ENCODE measurements around the gene GRIK1. TPM values are rescaled to one million over a fixed set of nuclear protein-coding genes. Genes with fewer than 3 reads are reported as not detected.

GRIK1 gene
- total RNA-seq, 2 experiments from 2014 or later: not detected

DNA sequence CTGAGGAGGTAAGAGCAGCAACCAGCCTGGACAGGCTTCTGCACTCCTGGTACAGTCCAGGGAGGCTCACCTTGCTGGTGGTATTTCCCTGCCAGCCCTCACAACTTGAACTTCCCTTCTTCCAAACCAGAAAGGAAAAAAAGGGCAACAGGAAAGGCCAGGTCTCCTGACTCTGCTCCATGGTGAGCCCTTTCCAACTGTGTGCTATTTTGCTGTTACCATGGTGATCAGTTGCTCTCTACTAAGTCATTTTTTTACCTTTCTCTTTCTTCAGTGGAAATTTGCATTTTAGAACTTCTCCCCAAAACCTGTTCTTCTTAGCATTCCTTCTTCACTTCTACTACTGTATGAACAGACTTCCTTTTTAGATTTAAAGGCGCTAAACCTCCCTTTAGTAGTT lies 164.3 kb downstream of the GRIK1 start:
- Mint-ChIP-seq H3K9me3 (no peaks in the 10 kb centered on the region), H3K27ac (no peak overlapping the region), H3K4me1 (no peaks in the 10 kb centered on the region), H3K4me3 (no peak overlapping the region), H3K36me3 (no peaks in the 10 kb centered on the region), H3K27me3 (peaks cover 2% of the 10 kb centered on the region)
- no peak for ATAC-seq (ENCODE audit: low read depth)
- no peak for DNase-seq
- POLR2A ChIA-PET: no interaction called here

DNA sequence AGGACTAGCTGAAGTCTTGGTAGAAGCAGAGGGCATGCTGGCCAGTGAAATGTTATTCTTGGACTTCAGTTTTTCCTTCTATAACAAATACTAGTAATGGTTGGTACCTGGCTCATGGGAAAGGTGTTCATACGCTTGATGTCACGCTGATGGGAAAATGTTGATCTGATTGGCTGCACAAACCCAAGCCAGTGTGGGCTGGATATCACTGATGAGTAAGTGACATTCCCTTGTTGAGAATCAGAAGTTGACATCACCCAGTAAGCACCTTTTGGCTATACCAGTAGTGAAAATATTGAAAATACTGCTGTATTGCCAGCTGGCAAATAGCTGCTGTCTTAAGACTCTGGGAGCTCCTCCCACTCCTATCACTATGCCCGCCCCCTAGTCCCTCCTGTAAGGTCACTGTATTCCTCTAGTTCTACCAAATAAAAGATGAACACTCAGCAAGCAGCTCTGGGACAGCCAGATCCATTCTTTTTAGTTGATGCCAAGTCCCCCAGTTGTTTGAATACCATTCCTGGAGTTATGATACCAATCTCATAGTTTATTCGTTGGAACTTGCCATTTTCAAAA lies 168.2 kb downstream of the GRIK1 start:
- Mint-ChIP-seq H3K9me3 (no peaks in the 10 kb centered on the region), H3K4me1 (no peaks in the 10 kb centered on the region), H3K36me3 (no peaks in the 10 kb centered on the region), H3K27me3 (peaks cover 4% of the 10 kb centered on the region), H3K27ac (no peak overlapping the region), H3K4me3 (no peak overlapping the region)
- POLR2A ChIA-PET: no interaction called here
- DNase-seq: no peak
- ATAC-seq (ENCODE audit: low read depth): no peak

DNA sequence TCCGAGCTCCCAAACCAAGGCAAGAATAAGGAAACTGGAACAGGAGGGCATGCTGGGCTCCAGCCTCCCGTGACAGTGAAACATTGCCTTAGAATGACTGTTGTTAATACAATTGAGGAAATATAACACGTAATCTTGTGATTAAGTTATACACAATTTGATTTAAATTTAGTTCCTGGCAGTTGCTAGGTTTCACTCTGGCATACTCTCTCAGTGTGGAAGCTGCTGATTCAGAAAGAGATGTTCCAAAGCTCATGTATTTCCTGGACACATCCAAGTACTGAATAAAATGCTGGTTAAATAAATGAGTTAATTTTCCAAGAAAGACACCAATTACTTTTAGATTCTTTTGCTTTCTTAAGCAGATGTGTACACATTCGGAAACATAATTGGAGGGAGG lies 176.1 kb downstream of the GRIK1 start:
- H3K4me1 Mint-ChIP-seq: no peaks in the 10 kb centered on the region
- DNase-seq (no peak), ATAC-seq (ENCODE audit: low read depth) (no peak)
- no peak overlapping the region for H3K4me3 Mint-ChIP-seq
- POLR2A ChIA-PET: no interaction called here
- H3K9me3 Mint-ChIP-seq: no peaks in the 10 kb centered on the region
- no peaks in the 10 kb centered on the region for H3K36me3 Mint-ChIP-seq
- H3K27me3 Mint-ChIP-seq: peaks cover 12% of the 10 kb centered on the region
- no peak overlapping the region for H3K27ac Mint-ChIP-seq

DNA sequence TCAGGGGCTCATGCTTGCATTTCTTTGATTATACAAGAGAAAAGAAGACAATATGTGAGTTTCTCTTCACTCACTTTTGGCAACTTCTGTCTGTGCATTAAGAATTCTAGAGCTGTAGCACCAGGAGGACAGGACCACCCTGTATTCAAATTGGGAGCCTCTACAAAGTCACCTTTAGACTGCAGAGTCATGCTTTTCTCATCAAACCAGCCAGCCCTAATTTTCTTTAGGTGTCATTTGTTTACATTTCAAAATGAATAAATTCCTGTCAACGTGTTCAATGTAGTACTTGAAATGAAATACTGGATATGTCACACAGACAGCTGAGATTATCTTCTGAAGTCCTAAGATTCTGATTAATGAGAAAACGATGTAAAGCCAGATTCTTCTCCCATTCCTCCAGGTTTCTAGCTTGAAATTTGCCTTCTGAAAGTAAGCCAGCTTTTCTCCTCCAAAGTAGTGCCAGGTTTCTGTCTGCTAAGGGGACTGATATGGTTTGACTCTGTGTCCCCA lies 177.2 kb downstream of the GRIK1 start:
- no peak for ATAC-seq (ENCODE audit: low read depth)
- no peak for DNase-seq
- Mint-ChIP-seq H3K9me3 (no peaks in the 10 kb centered on the region), H3K4me1 (no peaks in the 10 kb centered on the region), H3K36me3 (no peaks in the 10 kb centered on the region), H3K4me3 (no peak overlapping the region), H3K27me3 (peaks cover 11% of the 10 kb centered on the region), H3K27ac (no peak overlapping the region)
- POLR2A ChIA-PET: no interaction called here

DNA sequence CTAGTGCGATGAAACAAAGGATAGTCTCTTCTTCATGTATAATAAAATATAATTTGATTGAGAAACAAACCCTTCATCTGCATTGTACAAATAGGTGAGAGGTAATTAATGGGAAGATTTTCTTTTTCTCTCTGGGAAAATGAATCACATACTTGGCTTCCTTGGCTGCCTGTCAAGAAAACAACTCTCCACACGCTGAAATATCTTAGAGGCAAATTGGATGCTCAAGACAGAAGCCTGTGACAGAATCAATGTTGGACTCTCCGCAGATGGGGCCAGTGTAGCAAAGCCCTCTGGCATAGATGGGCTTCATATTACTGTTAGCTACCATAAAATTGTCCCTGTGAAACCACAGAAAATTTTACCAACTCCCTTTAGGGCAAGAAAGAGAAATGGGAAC lies 186.6 kb downstream of the GRIK1 start:
- no peaks in the 10 kb centered on the region for H3K27me3 Mint-ChIP-seq

DNA sequence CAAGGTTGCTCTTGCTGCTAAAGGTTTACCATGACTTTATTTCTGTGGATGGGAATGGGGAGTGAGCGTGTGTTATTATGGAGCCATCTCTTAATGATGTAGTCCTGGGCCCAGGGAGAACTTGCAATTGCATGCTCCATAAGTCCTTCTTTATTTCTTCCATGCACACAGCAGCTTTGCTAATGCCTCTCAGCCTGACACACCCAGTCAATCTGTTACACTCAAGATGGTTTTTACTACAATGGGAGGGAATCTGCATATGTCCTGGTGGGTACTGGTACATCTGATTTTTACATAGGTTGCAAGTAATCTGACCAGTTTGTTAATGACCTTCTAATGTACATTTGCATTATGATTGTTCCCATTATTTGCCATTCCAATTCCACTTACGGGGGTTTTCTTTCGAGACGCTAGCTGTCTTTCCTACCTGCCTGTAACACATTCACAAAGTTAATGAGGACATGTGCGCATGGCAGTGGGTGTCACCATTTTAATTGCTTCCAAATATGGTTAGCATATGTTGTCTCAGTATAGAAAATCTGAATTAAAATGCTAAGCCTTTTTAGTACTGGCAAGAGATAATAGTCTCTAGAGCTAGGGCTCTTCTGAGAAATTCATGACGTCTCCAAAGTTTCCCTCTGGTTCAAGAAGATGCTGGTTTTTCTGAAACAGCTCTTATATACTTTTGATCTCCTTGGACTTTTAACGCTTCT lies 188.2 kb downstream of the GRIK1 start:
- POLR2A ChIA-PET: no interaction called here
- Mint-ChIP-seq H3K9me3 (no peaks in the 10 kb centered on the region), H3K27me3 (no peaks in the 10 kb centered on the region), H3K36me3 (no peaks in the 10 kb centered on the region), H3K27ac (no peak overlapping the region), H3K4me3 (no peak overlapping the region), H3K4me1 (no peaks in the 10 kb centered on the region)
- ATAC-seq (ENCODE audit: low read depth) (no peak), DNase-seq (no peak)

More for the DNA sequence above, 186.6 kb downstream of the GRIK1 start:
- Mint-ChIP-seq H3K4me1 (no peaks in the 10 kb centered on the region), H3K9me3 (no peaks in the 10 kb centered on the region), H3K4me3 (no peak overlapping the region), H3K36me3 (no peaks in the 10 kb centered on the region), H3K27ac (no peak overlapping the region)
- ATAC-seq (ENCODE audit: low read depth) (no peak), DNase-seq (no peak)
- POLR2A ChIA-PET: no interaction called here

DNA sequence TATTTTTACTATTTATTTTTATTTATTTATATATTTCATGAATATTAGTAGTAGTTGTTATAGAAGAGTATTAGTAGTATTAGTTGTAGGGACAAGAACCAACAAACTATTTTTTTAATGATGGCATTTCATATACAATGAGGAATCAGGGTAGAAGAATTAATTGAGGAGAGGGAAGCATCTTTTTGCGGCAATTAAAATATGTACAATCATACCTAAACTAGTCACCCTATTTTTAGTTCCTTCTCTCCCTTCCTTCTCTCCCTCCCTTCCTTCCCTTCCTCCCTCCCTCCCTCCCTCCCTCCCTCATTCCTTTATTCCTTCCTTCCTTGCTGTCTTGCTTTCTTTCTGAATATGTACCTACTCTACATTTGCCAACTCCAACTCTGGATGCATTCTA lies 189.8 kb downstream of the GRIK1 start:
- no peak overlapping the region for H3K27ac Mint-ChIP-seq
- no peaks in the 10 kb centered on the region for H3K27me3 Mint-ChIP-seq
- H3K36me3 Mint-ChIP-seq: no peaks in the 10 kb centered on the region
- H3K4me1 Mint-ChIP-seq: no peaks in the 10 kb centered on the region
- H3K4me3 Mint-ChIP-seq: no peak overlapping the region
- ATAC-seq (ENCODE audit: low read depth) (no peak), DNase-seq (no peak)
- POLR2A ChIA-PET: no interaction called here
- no peaks in the 10 kb centered on the region for H3K9me3 Mint-ChIP-seq

DNA sequence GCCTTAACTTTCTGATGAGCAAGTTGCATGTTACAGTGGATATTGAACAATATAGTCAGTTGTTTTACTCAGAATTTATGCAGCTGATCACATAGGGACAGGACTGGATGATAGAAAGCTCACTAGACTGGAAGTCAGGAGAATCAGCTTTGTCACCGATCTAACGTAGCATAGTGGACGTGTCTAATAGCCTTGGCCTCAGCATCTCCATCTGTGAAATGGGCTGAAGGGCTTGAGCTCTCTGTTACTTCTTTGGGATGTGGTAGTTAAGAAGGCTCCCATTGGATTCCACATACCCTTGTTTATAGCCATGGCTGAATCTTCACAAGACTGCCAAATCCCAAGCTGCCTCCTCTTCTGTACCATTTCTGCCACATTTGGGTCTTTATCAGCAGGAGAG lies 190.6 kb downstream of the GRIK1 start:
- ATAC-seq (ENCODE audit: low read depth) (no peak), DNase-seq (no peak)
- Mint-ChIP-seq H3K9me3 (no peaks in the 10 kb centered on the region), H3K27me3 (no peaks in the 10 kb centered on the region), H3K36me3 (no peaks in the 10 kb centered on the region), H3K27ac (no peak overlapping the region), H3K4me3 (no peak overlapping the region), H3K4me1 (no peaks in the 10 kb centered on the region)
- POLR2A ChIA-PET: no interaction called here

DNA sequence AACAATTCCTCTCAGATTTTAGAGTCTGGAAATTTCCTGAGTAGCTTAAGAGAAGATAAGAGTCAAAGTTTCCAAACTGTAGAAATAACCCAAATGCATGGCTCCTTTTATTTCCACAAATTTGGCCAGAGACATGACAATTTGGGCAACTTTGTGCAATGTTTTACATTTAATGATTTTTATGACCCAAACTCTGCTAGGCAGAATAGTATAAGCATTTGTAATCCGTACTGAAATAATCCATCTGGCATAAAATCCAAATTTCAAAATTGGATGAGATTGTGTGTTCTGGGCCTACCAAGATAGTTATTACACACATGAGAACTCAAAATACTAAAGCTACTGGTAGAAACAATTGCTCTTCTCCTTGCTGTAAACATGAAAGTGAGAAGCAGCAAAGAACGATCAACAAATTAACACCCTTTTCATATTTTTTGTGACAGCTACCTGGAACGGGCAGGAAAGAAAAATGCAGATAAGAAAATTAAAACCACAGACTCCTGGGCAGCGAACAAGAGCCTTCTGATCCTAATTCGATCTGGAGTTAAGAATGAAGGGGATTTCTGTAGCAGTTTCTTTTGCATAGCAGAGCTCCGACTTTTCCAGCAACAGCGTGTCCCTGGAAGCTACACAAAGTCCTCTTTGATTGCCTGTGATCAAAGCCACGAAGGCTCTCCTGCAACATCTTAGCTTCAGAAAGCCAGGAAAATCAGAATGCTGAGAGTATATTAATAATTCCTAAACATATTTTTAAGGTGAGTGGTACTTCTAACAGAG lies 191.2 kb downstream of the GRIK1 start:
- DNase-seq (no peak), ATAC-seq (ENCODE audit: low read depth) (no peak)
- Mint-ChIP-seq H3K9me3 (no peaks in the 10 kb centered on the region), H3K36me3 (no peaks in the 10 kb centered on the region), H3K4me3 (no peak overlapping the region), H3K4me1 (no peaks in the 10 kb centered on the region), H3K27me3 (no peaks in the 10 kb centered on the region), H3K27ac (no peak overlapping the region)
- POLR2A ChIA-PET: no interaction called here

DNA sequence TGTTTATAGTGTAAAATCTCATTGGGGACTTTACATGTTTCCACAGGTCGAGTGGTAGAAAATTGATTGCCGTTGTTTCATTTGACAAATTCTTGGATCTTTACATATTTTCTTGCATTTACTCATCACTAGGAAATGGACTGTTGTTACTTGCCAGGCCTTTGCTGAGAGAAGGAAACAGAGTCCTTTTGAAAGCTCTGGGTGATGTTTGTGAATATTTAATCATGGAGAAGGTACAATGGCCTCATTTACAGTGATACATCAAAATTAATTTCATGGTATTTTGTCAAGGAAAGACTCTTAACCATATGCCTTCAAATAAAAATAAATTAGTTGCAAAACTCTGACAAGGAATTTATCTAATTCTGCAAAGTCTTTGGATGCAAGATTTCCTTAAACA lies 198.0 kb downstream of the GRIK1 start:
- POLR2A ChIA-PET: no interaction called here
- DNase-seq: no peak
- Mint-ChIP-seq H3K9me3 (no peaks in the 10 kb centered on the region), H3K27me3 (peaks cover 9% of the 10 kb centered on the region), H3K4me1 (no peaks in the 10 kb centered on the region), H3K27ac (no peak overlapping the region), H3K4me3 (no peak overlapping the region), H3K36me3 (no peaks in the 10 kb centered on the region)
- no peak for ATAC-seq (ENCODE audit: low read depth)

DNA sequence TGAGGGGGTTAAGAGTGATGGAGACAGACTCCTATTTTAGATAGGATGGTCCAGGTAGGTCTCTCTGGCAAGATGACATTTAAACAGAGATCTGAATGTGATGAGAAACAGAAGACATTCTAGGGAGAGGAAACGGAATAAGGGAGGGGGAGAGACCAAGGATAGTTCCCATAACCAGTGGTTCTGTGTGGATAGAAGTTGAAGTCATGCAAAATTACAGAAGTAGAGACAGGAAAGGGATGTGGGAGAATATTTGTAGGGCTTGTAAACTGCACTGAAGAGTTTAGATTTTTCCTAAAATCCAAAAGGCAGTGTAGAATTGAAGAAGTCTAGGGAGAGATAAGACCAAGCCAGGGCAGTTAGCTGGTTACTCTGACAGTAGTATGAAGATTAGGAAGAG lies 200.6 kb downstream of the GRIK1 start:
- POLR2A ChIA-PET: no interaction called here
- no peaks in the 10 kb centered on the region for H3K36me3 Mint-ChIP-seq
- no peaks in the 10 kb centered on the region for H3K9me3 Mint-ChIP-seq
- ATAC-seq (ENCODE audit: low read depth) (no peak), DNase-seq (no peak)
- H3K4me3 Mint-ChIP-seq: no peak overlapping the region
- peaks cover 9% of the 10 kb centered on the region for H3K27me3 Mint-ChIP-seq
- no peak overlapping the region for H3K27ac Mint-ChIP-seq
- no peaks in the 10 kb centered on the region for H3K4me1 Mint-ChIP-seq

DNA sequence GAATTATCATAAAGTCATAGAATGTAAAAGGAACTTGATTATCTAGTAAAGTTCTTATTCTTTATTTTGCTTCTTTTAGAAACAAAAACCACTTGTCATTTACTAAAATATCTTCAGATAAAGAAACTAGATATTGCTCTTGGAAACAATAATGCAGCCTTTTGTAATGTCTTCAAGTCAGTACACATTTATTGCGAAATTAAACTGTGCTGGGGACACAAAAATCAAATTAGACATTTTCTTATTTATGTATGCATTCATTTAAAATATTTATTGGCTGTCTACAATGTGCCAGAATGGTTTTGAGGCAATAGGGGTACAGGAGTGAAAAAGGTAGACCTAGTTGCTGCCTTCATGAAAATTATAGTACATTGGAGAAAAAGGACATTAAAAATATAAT lies 201.1 kb downstream of the GRIK1 start:
- Mint-ChIP-seq H3K4me1 (no peaks in the 10 kb centered on the region), H3K4me3 (no peak overlapping the region), H3K36me3 (no peaks in the 10 kb centered on the region), H3K27me3 (peaks cover 9% of the 10 kb centered on the region), H3K27ac (no peak overlapping the region), H3K9me3 (no peaks in the 10 kb centered on the region)
- POLR2A ChIA-PET: no interaction called here
- ATAC-seq (ENCODE audit: low read depth): no peak
- DNase-seq: no peak

DNA sequence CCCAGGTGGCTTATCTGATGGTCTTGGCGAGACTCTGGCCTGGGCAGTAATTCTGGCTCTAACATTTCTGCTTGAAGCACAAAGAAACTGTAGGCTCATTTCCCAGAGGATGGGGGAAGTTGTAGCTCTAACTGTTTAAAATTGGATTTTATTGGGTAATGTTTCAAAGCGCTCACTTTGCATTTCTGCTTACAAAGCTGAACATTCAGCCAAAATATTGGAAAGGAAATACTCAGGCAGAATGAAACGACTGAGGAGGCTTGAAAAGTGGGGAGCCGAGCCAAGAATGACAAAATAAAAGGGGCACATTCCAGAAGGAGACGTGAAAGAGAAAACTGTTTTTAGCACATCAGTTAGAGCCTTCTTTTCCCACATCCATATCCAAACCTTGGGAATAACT lies 202.6 kb downstream of the GRIK1 start:
- Mint-ChIP-seq H3K4me3 (no peak overlapping the region), H3K27ac (no peak overlapping the region), H3K4me1 (no peaks in the 10 kb centered on the region), H3K36me3 (no peaks in the 10 kb centered on the region), H3K9me3 (no peaks in the 10 kb centered on the region), H3K27me3 (peaks cover 4% of the 10 kb centered on the region)
- no peak for ATAC-seq (ENCODE audit: low read depth)
- POLR2A ChIA-PET: no interaction called here
- DNase-seq: no peak

DNA sequence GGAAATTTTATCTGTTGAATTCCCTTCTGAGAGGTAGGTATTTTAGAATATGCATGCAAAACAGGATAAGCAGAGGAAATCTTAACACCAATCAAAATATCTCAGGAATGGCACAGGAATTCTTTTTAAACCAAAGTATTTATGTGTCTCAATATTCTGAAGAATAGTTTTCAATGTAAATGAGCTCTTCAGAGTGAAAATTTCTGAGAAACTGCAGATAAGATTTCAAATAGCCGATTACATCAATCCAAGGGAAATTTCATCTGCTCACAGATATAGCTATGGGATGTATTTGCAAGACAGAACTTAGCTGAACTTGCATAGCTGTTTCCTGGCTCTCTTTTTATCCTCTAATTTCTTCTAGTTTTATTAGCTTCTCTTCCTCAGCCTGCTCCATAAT lies 209.5 kb downstream of the GRIK1 start:
- Mint-ChIP-seq H3K4me3 (no peak overlapping the region), H3K4me1 (no peaks in the 10 kb centered on the region), H3K27ac (no peak overlapping the region), H3K27me3 (peaks cover 2% of the 10 kb centered on the region), H3K9me3 (peaks cover 3% of the 10 kb centered on the region), H3K36me3 (no peaks in the 10 kb centered on the region)
- ATAC-seq (ENCODE audit: low read depth) (no peak), DNase-seq (no peak)
- POLR2A ChIA-PET: no interaction called here
